ENCODE measurements around the gene LELP1.

DNA sequence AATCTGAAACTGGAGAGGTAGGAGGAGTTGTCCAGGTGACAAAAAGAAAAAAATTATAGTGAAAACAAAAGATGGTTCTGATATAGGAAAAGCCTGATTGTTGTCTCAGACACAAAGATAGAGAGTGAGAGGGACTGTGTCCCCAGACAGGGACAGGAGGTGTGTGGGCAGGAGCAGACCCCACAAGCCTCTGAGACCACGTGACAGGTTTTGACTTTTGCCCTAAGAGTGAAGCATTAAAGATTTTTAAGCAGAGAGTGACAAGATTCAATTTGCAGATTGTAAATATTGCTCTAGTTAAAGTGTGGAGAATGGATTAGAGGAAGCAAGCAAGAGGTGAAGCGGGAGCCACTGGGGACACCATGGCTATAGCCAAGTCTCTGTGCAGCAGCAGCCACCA, 24.6 kb downstream of the LELP1 start:
- TF ChIP-seq, protein P1, sequence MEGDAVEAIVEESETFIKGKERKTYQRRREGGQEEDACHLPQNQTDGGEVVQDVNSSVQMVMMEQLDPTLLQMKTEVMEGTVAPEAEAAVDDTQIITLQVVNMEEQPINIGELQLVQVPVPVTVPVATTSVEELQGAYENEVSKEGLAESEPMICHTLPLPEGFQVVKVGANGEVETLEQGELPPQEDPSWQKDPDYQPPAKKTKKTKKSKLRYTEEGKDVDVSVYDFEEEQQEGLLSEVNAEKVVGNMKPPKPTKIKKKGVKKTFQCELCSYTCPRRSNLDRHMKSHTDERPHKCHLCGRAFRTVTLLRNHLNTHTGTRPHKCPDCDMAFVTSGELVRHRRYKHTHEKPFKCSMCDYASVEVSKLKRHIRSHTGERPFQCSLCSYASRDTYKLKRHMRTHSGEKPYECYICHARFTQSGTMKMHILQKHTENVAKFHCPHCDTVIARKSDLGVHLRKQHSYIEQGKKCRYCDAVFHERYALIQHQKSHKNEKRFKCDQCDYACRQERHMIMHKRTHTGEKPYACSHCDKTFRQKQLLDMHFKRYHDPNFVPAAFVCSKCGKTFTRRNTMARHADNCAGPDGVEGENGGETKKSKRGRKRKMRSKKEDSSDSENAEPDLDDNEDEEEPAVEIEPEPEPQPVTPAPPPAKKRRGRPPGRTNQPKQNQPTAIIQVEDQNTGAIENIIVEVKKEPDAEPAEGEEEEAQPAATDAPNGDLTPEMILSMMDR (IDR thresholded peaks at IDR 0.05; ENCODE audit: borderline replicate concordance, extremely low read depth, low read length, poor library complexity, severe bottlenecking) = no peak
- no peak for TF ChIP-seq EZH2 (IDR thresholded peaks at IDR 0.05; ENCODE audit: borderline replicate concordance, low read depth, low read length, severe bottlenecking)
